Measurements from ENCODE around the gene ATXN7L3B.

ATXN7L3B gene

DNA sequence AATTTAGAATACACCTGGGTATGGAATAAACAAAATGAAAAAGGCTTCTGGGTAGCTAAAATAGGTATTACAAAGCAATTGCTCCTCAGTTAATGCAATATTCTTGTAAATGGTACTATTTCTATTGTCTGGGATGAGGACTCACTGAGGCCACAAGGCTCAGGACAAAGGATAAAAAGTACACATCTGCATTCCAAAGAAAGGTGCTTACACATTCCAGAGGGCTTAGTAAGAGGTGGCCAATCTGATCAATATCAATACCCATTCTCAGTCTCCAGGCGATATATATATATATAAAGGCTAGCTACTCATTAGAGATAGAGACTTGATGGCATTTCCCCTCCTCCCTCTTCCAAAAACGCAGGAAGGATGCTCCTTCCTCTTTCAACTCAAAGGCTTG is 43.8 kb downstream of the ATXN7L3B start:
- no peaks in the 10 kb centered on the region for H3K36me3 Mint-ChIP-seq (ENCODE audit: low read depth)
- H3K4me1 Mint-ChIP-seq, result peaks cover 11% of the 10 kb centered on the region
- no peaks in the 10 kb centered on the region for H3K27me3 Mint-ChIP-seq (ENCODE audit: low read depth)
- TF ChIP-seq, protein P1, sequence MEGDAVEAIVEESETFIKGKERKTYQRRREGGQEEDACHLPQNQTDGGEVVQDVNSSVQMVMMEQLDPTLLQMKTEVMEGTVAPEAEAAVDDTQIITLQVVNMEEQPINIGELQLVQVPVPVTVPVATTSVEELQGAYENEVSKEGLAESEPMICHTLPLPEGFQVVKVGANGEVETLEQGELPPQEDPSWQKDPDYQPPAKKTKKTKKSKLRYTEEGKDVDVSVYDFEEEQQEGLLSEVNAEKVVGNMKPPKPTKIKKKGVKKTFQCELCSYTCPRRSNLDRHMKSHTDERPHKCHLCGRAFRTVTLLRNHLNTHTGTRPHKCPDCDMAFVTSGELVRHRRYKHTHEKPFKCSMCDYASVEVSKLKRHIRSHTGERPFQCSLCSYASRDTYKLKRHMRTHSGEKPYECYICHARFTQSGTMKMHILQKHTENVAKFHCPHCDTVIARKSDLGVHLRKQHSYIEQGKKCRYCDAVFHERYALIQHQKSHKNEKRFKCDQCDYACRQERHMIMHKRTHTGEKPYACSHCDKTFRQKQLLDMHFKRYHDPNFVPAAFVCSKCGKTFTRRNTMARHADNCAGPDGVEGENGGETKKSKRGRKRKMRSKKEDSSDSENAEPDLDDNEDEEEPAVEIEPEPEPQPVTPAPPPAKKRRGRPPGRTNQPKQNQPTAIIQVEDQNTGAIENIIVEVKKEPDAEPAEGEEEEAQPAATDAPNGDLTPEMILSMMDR (IDR thresholded peaks at IDR 0.05; ENCODE audit: unreplicated experiment in 3 of 3), result no peak
- no peak overlapping the region for H3K27ac Mint-ChIP-seq
- H3K9me3 Mint-ChIP-seq, result no peaks in the 10 kb centered on the region
- H3K4me3 Mint-ChIP-seq, result no peak overlapping the region

DNA sequence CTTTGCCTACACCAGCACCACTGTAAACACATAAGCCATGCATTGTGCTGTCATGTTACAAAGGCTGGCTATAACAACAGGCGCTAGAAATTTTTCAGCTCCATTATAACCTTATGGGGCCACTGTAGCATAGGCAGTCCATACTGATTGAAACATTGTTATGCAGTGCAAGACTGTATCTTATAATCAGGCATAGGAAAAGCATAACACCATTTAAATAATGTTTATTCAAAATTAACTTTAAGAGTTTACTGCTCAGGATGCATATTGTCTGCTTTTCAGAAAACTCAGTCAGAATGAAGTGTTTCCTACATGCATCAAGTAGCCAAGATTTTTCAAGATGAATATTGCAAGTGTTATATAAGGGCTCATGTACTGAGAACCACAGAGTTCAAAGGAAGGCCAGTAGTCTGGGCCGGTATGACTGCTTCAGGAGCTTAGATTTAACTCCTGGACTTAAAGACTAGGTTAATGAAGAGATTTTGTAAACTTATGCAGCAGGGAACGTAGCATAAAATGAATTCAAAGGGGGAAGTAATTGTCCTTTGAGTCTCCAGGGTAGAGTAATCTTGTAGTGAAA is 46.9 kb downstream of the ATXN7L3B start:
- H3K4me1 Mint-ChIP-seq, result peaks cover 11% of the 10 kb centered on the region
- peak overlapping the region in 2 of 3 experiments; percentile 10 to 62 for H3K27ac Mint-ChIP-seq
- no peak overlapping the region for H3K4me3 Mint-ChIP-seq
- TF ChIP-seq, protein P1 (IDR thresholded peaks at IDR 0.05; ENCODE audit: unreplicated experiment in 3 of 3), result no peak
- H3K36me3 Mint-ChIP-seq (ENCODE audit: low read depth), result no peaks in the 10 kb centered on the region
- no peaks in the 10 kb centered on the region for H3K9me3 Mint-ChIP-seq
- H3K27me3 Mint-ChIP-seq (ENCODE audit: low read depth), result no peaks in the 10 kb centered on the region

DNA sequence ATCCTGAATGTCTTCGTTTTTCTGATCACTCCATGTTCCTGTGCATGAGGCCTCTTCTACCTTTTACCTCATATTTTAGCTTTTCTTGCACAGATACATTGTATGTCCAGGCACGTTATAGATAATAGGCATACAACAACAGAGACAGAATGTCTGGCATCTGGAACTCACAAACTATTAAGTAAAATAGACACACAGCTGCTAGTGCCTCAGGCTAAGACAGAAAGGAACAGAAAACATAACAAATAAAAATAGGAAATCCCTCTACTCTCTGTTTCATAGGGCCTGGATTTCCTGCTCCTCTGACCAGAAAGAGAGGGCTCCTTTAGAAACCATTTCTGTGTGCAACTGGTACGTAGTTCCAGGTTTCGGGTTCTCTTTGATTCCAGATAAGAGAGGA is 48.6 kb downstream of the ATXN7L3B start:
- TF ChIP-seq, protein P1 (IDR thresholded peaks at IDR 0.05; ENCODE audit: unreplicated experiment in 3 of 3), result no peak
- H3K27me3 Mint-ChIP-seq (ENCODE audit: low read depth), result no peaks in the 10 kb centered on the region
- H3K36me3 Mint-ChIP-seq (ENCODE audit: low read depth), result no peaks in the 10 kb centered on the region
- peaks cover 11% of the 10 kb centered on the region for H3K4me1 Mint-ChIP-seq
- H3K9me3 Mint-ChIP-seq, result no peaks in the 10 kb centered on the region
- H3K27ac Mint-ChIP-seq, result no peak overlapping the region
- H3K4me3 Mint-ChIP-seq, result no peak overlapping the region

All from nephron (organoid).